Activated naive CD8-positive, alpha-beta T cell treated with anti-CD3 and anti-CD28 coated beads, Interleukin-2, amount 10 ng/mL, durations not matched to agents 7 days and 5 days (primary cell): ENCODE measurements around the gene DSC2. TPM values are rescaled to one million over a fixed set of nuclear protein-coding genes. Genes with fewer than 3 reads are reported as not detected.

ENCODE experiments used
- ATAC-seq: fragments of 150-1000 bp; cut with Tn5 transposase; one replicate; pipeline ENCODE4 v1.10.0; 2021; ENCODE audit warnings: low read depth, moderate library complexity
- POLR2A ChIA-PET: fragments of 350-600 bp; sonication (Branson Sonifier 250); formaldehyde crosslinking; loops from one replicate; lab custom pipeline; 2021; ENCODE audit warnings: antibody characterized with exemption; lab: Charles Lee
- DNase-seq: peaks from one replicate; pipeline ENCODE4 v3.0.0; 2021
- H3K27ac Mint-ChIP-seq: one replicate; pipeline ENCODE4 v1.8.0; 2022; ENCODE audit warnings: mild to moderate bottlenecking, mixed read lengths
- H3K27me3 Mint-ChIP-seq: one replicate; pipeline ENCODE4 v1.8.0; 2022; ENCODE audit warnings: mild to moderate bottlenecking, moderate library complexity, mixed read lengths
- H3K36me3 Mint-ChIP-seq: one replicate; pipeline ENCODE4 v1.8.0; 2021; ENCODE audit warnings: mild to moderate bottlenecking, mixed read lengths
- H3K4me1 Mint-ChIP-seq: one replicate; pipeline ENCODE4 v1.8.0; 2021; ENCODE audit warnings: mixed read lengths
- H3K4me3 Mint-ChIP-seq: one replicate; pipeline ENCODE4 v1.8.0; 2022; ENCODE audit warnings: mild to moderate bottlenecking, moderate library complexity, mixed read lengths
- H3K9me3 Mint-ChIP-seq: one replicate; pipeline ENCODE4 v1.8.0; 2021; ENCODE audit warnings: mixed read lengths
- total RNA-seq, 2 experiments: library from RNA; stranded (reverse); gene quantifications; one replicate each; pipeline ENCODE4 v1.2.3, GENCODE V29; 2021

The DSC2 gene
- total RNA-seq, 2 experiments from 2014 or later = not detected

- Mint-ChIP-seq H3K27me3 (no peaks in the 10 kb centered on the region), H3K9me3 (peaks cover 2% of the 10 kb centered on the region)
Measured at GRCh38 chr18:31079973-31080372, 22.2 kb downstream of the DSC2 start.

GRCh38 chr18:31077878-31078277 is 24.3 kb downstream of the DSC2 start:
- H3K9me3 Mint-ChIP-seq = peaks cover 8% of the 10 kb centered on the region
- DNase-seq (no peak), ATAC-seq (no peak)
- H3K27ac Mint-ChIP-seq = no peak overlapping the region
- H3K4me1 Mint-ChIP-seq = no peaks in the 10 kb centered on the region
- no peaks in the 10 kb centered on the region for H3K36me3 Mint-ChIP-seq
- POLR2A ChIA-PET = no interaction called here
- H3K27me3 Mint-ChIP-seq = no peaks in the 10 kb centered on the region
- no peak overlapping the region for H3K4me3 Mint-ChIP-seq

More at GRCh38 chr18:31079973-31080372, 22.2 kb downstream of the DSC2 start:
- no peaks in the 10 kb centered on the region for H3K36me3 Mint-ChIP-seq
- no peak overlapping the region for H3K4me3 Mint-ChIP-seq
- H3K4me1 Mint-ChIP-seq = no peaks in the 10 kb centered on the region
- no peak overlapping the region for H3K27ac Mint-ChIP-seq
- DNase-seq (no peak), ATAC-seq (no peak)
- POLR2A ChIA-PET = no interaction called here

DNA sequence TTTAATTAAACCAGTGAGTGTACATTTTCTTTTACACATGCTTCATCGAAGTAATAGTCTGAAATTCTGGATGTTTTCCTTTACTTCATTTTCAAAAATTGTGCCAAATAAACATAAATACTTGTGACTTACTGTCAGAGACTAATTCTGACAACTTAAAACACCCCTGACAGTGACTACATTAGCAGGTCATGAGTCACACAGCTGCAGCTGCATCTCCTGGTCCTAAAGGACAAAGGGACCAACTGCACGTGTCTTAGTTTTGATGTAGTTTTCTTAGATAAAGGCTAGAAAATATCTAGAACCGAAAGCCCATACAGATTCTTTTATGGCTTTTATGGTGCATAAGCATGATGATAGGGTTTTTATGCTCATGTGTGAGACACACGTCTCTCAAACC is 30.0 kb downstream of the DSC2 start:
- peaks cover 8% of the 10 kb centered on the region for H3K9me3 Mint-ChIP-seq
- H3K4me3 Mint-ChIP-seq = no peak overlapping the region
- DNase-seq (no peak), ATAC-seq (no peak)
- POLR2A ChIA-PET = no interaction called here
- H3K27ac Mint-ChIP-seq = no peak overlapping the region
- H3K27me3 Mint-ChIP-seq = no peaks in the 10 kb centered on the region
- H3K4me1 Mint-ChIP-seq = no peaks in the 10 kb centered on the region
- no peaks in the 10 kb centered on the region for H3K36me3 Mint-ChIP-seq

GRCh38 chr18:31070206-31070605 is 32.0 kb downstream of the DSC2 start:
- Mint-ChIP-seq H3K4me3 (no peak overlapping the region), H3K36me3 (no peaks in the 10 kb centered on the region), H3K27me3 (peaks cover 2% of the 10 kb centered on the region), H3K27ac (no peak overlapping the region), H3K4me1 (no peaks in the 10 kb centered on the region), H3K9me3 (peaks cover 8% of the 10 kb centered on the region)
- ATAC-seq (no peak), DNase-seq (no peak)
- POLR2A ChIA-PET = no interaction called here

DNA sequence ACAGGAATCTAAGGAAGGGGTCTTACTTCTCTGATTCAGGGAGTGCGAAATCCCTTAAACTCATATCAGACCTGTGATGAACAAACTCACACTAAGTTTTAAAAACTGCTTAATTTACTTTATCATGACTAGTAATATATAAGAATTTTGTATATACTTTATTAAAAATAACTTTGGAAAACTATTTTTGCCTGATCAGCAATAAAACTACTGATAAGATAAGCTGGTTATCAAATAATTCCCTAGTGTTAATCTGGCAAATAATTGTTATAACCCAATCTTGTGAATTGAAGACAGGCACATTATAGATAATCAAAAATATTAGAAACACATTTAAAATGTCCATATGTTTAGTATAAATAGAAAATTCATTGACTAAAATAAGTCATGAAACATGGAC is 36.0 kb downstream of the DSC2 start:
- POLR2A ChIA-PET = no interaction called here
- H3K27me3 Mint-ChIP-seq = peaks cover 2% of the 10 kb centered on the region
- no peaks in the 10 kb centered on the region for H3K36me3 Mint-ChIP-seq
- no peak overlapping the region for H3K27ac Mint-ChIP-seq
- no peak for DNase-seq
- no peak overlapping the region for H3K4me3 Mint-ChIP-seq
- no peaks in the 10 kb centered on the region for H3K4me1 Mint-ChIP-seq
- H3K9me3 Mint-ChIP-seq = no peaks in the 10 kb centered on the region
- no peak for ATAC-seq

DNA sequence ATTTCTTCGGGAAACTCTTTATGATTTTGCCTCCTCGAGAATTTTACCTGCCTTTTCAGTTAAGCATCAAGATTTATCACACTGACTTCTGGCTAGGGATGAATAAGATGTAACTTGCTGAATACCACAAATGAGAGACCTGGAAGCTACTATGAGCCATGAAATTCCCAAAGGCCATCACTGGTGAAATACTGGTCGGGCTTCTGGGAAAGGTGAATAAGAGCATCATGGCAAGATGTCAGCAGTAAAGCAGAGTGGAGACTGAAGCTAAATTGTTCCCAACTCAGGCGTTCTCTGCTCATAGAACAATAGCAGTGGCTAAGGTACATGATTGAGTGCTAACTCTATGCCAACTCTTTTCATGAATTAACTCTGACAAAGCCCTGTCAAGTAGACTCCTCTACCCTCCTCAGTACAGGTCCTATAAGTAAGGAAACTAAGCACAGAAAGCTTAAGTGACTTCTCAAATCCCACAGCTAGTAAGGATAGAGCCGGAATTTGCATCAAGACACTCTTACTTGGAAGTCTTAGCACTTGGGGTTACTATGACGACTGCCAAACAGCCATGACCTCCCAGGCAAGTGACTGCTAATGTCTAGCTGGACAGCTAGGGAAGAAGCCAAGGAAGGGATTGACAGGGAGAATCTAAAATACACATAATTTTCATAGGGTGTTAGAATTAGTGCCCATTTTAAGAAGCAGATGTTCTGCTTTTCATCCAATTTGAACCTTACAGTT is 37.0 kb downstream of the DSC2 start:
- Mint-ChIP-seq H3K4me1 (no peaks in the 10 kb centered on the region), H3K27me3 (peaks cover 2% of the 10 kb centered on the region)

GRCh38 chr18:31064130-31064529 is 38.1 kb downstream of the DSC2 start:
- DNase-seq (no peak), ATAC-seq (no peak)
- Mint-ChIP-seq H3K27me3 (peaks cover 2% of the 10 kb centered on the region), H3K36me3 (no peaks in the 10 kb centered on the region), H3K4me1 (no peaks in the 10 kb centered on the region), H3K27ac (no peak overlapping the region), H3K9me3 (no peaks in the 10 kb centered on the region), H3K4me3 (no peak overlapping the region)
- POLR2A ChIA-PET = no interaction called here

More for the DNA sequence above, 37.0 kb downstream of the DSC2 start:
- no peak for ATAC-seq
- POLR2A ChIA-PET = no interaction called here
- Mint-ChIP-seq H3K36me3 (no peaks in the 10 kb centered on the region), H3K4me3 (no peak overlapping the region), H3K27ac (no peak overlapping the region), H3K9me3 (no peaks in the 10 kb centered on the region)
- DNase-seq = no peak

GRCh38 chr18:31061945-31062344 is 40.3 kb downstream of the DSC2 start:
- Mint-ChIP-seq H3K9me3 (no peaks in the 10 kb centered on the region), H3K4me1 (no peaks in the 10 kb centered on the region), H3K36me3 (no peaks in the 10 kb centered on the region), H3K4me3 (no peak overlapping the region), H3K27ac (no peak overlapping the region), H3K27me3 (peaks cover under 1% of the 10 kb centered on the region)
- POLR2A ChIA-PET = no interaction called here
- ATAC-seq (no peak), DNase-seq (no peak)

DNA sequence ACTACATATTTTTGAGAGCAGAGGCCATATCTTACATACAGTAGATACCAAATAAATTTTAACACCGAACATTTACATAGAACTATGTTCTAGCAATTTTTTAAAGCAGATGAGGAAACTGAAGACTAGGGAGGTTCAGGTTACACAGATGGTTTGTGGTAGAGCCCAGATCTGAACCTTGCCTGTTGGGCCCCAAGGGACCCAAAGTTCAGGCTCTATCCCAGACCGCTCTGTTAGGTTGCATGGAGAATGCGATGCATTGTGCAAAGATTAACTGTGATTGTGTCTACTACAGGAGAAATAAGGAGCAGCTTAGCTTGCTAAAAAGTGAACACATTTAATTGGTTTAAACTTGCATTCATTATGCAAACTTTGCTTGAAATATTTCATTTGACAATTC is 43.3 kb downstream of the DSC2 start:
- no peak overlapping the region for H3K27ac Mint-ChIP-seq
- POLR2A ChIA-PET = no interaction called here
- no peaks in the 10 kb centered on the region for H3K4me1 Mint-ChIP-seq
- H3K36me3 Mint-ChIP-seq = no peaks in the 10 kb centered on the region
- DNase-seq (no peak), ATAC-seq (no peak)
- H3K4me3 Mint-ChIP-seq = no peak overlapping the region
- no peaks in the 10 kb centered on the region for H3K27me3 Mint-ChIP-seq
- H3K9me3 Mint-ChIP-seq = no peaks in the 10 kb centered on the region

GRCh38 chr18:31057917-31058316 is 44.3 kb downstream of the DSC2 start:
- Mint-ChIP-seq H3K27me3 (no peaks in the 10 kb centered on the region), H3K9me3 (no peaks in the 10 kb centered on the region), H3K27ac (no peak overlapping the region), H3K4me3 (no peak overlapping the region), H3K36me3 (no peaks in the 10 kb centered on the region), H3K4me1 (no peaks in the 10 kb centered on the region)
- no peak for ATAC-seq
- POLR2A ChIA-PET = no interaction called here
- DNase-seq = no peak

DNA sequence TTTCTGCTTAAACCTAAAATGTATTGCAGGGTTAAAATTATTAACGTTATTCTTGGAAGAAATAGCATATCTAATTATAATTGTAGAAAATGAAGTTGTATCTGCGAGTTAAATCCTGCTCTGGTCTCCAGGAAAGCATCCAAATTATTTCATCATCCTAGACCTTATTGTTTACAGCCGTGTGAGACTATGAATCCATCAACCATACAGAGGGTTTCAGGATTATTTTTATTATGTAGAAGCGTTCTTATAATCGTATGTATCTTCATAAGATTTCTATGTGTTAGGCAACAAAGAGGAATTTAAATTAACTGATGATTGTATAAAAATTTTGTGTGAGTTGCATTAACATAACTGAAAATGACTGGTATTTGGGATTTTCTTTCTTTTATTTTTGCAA is 45.2 kb downstream of the DSC2 start:
- H3K27me3 Mint-ChIP-seq = no peaks in the 10 kb centered on the region
- no peak overlapping the region for H3K4me3 Mint-ChIP-seq
- no peaks in the 10 kb centered on the region for H3K4me1 Mint-ChIP-seq
- H3K27ac Mint-ChIP-seq = no peak overlapping the region
- DNase-seq (no peak), ATAC-seq (no peak)
- H3K36me3 Mint-ChIP-seq = no peaks in the 10 kb centered on the region
- H3K9me3 Mint-ChIP-seq = no peaks in the 10 kb centered on the region
- POLR2A ChIA-PET = no interaction called here

- Mint-ChIP-seq H3K9me3 (no peaks in the 10 kb centered on the region), H3K4me1 (no peaks in the 10 kb centered on the region), H3K27me3 (no peaks in the 10 kb centered on the region), H3K36me3 (no peaks in the 10 kb centered on the region), H3K27ac (no peak overlapping the region), H3K4me3 (no peak overlapping the region)
- POLR2A ChIA-PET = no interaction called here
- DNase-seq = no peak
- ATAC-seq = no peak
Measured at GRCh38 chr18:31056296-31056695, 45.9 kb downstream of the DSC2 start.

- Mint-ChIP-seq H3K9me3 (peaks cover under 1% of the 10 kb centered on the region), H3K36me3 (no peaks in the 10 kb centered on the region), H3K27me3 (peaks cover 2% of the 10 kb centered on the region), H3K4me1 (no peaks in the 10 kb centered on the region), H3K4me3 (no peak overlapping the region), H3K27ac (no peak overlapping the region)
- DNase-seq = no peak
- POLR2A ChIA-PET = no interaction called here
- ATAC-seq = no peak
Measured at GRCh38 chr18:31050635-31051034, 51.6 kb downstream of the DSC2 start.

DNA sequence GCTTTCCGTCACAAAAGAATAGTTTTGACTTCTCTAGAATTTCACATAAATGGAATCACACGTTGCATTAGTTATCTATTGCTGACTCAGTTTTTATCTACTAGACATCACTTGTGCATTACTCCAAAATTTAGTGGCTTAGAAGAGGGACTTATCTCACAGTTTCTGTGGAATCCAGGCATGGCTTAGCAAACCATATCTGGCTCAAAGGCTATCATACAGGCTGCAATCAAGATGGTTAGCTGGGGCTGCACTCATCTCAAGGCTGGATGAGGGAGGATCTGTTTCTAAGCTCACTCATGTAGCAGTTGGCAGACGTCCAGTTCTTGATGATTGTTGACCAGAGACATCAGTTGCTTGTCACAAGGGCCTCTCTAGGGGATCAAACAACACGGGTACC is 53.0 kb downstream of the DSC2 start:
- H3K4me3 Mint-ChIP-seq = no peak overlapping the region
- H3K4me1 Mint-ChIP-seq = no peaks in the 10 kb centered on the region
- H3K36me3 Mint-ChIP-seq = no peaks in the 10 kb centered on the region
- H3K27me3 Mint-ChIP-seq = peaks cover 2% of the 10 kb centered on the region
- no peak for DNase-seq
- no peak overlapping the region for H3K27ac Mint-ChIP-seq
- no peak for ATAC-seq
- H3K9me3 Mint-ChIP-seq = peaks cover 1% of the 10 kb centered on the region
- POLR2A ChIA-PET = no interaction called here
